Measurements from ENCODE around the gene CATSPER3. TPM values are rescaled to one million over a fixed set of nuclear protein-coding genes. Genes with fewer than 3 reads are reported as not detected.
"Not testable (repeated sequence)": the region's sequence is repeated elsewhere in the genome, so short reads cannot be mapped to it uniquely, and the experiment has no call there.

CATSPER3 gene
- total RNA-seq, 1 donor from 2014 or later: 1.2 TPM

DNA sequence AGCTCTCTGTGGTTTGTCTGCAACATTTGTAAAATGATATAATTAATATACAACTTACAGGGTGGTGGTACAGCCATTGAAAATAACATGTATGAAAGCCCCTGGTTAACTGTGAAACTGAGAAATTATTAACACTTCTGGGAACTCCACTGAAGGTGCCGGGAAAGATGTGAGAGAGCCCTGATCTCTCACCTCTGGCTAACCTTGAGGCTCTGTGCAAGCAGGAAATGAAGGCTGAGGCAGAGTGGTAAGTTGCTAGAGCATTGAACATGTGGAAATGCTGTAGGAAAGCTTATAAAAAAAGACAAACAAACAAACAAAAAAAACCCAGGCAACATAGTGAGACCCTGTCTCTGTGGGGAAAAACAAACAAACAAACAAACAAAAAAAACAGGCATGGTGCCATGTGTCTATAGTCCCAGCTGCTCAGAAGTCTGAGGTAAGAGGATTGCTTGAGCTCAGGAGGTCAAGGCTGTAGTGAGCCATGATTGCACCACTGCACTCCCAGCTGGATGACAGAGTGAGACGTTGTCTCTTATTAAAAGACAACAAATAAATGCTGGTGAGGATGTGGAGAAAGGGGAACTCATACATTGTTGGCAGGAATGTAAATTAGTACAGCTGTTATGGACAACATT lies 7.5 kb downstream of the CATSPER3 start:
- no peak for DNase-seq

DNA sequence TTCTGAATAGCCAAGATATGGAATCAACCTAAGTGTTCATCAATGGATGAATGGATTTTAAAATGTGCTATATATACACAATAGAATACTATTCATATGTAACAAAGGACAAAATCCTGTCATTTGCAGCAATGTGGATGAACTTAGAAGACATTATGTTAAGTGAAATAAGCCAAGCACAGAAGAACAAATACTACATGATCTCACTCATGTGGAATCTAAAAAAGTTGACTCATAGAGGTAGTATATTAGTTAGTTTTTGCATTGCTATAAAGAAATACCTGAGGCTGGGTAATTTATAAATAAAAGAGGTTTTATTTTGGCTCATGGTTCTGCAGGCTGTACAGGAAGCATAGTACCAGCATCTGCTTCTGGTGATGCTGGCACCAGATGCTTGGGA lies 8.1 kb downstream of the CATSPER3 start:
- DNase-seq: no peak

DNA sequence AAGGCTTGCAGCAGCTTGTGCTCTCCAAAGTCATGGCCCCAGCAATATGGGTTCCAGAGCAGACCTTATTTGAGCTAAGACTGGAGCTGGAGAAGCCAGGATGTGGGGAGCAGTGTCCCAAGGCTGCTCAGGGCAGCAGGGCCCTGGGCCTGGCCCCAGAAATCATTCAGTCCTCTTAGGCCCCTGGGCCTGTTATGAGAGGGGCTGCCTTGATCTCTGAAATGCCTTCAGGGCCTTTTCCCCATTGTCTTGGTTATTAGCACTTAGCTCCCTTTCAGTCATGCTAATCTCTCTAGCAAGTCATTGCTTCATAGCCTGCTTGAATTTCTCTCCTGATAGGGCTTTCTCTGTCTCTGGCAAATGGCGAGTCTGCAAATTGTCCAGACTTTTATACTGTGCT lies 9.1 kb downstream of the CATSPER3 start:
- no peak for DNase-seq

DNA sequence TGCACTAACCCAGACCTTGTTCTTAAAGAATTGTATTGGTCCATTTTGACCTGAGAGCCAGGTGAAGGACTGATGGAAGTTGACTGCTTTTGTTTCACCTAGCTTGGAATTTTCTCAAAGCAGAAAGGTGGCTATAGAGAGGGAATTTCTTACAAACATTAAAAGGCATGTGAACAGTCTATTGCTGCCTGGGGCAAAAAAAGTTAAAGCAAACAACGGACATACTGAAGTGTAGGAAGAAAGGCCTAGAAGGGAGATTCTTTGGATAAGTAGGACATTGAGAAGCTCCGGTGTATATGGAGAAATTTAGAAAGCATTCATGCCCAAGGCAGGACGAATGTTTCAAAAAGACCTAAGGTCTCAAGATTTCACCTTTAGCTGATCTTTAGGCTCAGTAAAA lies 11.7 kb downstream of the CATSPER3 start:
- DNase-seq: no peak

DNA sequence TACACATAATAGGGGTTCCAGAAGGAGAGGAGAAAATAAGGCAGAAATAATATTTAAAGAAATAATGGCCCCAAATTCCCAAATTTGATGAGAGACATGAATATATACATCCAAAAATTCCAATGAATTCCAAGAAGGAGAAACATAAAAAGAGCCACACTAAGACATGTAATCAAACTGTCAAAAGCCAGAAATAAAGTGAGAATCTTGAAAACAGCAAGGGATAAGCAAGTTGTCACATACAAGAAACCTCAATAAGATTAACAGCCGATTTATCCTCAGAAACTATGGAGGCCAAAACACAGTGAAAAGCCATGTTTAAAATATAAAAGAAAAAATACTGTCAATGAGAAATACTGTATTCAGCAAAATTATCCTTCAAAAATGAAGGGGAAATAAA lies 14.5 kb downstream of the CATSPER3 start:
- DNase-seq: no peak

DNA sequence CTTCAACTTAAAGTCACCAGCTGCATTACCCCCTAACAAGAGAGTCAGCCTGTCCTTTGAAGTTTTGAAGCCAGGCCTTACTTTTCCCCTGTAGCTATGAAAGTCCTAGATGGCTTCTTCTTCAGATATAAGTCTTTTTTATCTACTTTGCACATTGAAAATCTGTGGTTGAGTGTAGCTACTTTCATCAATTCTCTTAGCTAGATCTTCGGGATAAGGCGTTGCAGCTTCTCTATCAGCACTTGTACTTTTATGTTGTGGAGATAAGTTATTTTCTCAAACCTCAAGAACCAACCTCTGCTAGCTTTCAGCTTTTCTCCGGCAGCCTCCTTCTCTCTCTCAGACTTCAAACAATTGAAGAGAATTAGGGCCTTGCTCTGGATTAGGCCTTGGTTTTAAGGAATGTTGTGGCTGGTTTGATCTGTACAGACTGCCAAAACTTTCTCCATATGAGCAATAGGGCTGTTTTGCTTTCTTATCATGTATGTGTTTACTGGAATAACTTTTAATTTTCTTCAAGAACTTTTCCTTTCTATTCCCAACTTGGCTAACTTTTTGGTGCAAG lies 21.6 kb downstream of the CATSPER3 start:
- no peak for DNase-seq

DNA sequence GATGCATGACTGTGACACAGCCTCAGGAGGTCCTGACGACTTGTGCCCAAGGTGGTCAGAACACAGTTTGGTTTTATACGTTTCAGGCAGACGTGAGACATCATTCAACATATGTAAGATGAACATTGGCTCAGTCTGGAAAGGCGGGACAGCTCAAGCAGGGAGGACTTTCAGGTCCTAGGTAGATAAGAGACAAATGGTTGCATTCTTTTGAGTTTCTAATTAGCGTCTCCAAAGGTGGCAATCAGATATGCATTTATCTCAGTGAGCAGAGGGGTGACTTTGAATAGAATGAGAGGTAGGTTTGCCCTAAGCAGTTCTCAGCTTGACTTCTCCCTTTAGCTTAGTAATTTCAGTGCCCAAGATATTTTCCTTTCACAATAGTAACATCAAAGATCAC lies 22.5 kb downstream of the CATSPER3 start:
- not testable (repeated sequence) for DNase-seq

DNA sequence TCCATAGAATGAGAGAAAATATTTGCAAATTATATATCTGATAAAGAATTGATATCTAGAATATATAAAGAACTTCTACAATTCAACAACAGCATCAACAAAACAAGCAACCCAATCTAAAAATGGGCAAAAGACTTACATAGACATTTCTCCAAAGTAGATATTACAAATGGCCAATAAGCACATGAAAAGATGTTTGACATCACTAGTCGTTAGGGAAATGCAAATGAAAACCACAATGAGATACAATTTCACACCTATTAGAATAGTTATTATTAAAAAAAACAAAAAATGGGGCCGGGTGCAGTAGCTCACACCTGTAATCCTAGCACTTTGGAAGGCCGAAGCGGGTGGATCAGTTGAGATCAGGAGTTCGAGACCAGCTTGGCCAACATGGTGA lies 24.4 kb downstream of the CATSPER3 start:
- DNase-seq: no peak

DNA sequence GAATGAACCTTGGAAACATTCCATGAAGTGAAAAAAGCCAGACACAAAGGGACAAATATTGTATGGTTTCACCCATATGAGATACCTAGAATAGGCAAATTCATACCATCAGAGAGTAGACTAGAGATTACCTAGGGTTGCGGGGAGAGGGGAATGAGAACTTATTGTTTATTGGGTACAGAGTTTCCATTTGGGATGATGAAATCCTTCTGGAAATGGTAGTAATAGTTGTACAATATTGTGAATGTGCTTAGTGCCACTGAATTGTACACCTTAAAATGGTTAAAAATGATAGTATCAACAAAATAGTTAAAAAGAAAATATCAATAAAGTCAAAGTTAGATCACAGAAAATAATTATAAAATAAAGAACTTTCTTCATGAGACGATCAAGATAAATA lies 25.5 kb downstream of the CATSPER3 start:
- DNase-seq: no peak

DNA sequence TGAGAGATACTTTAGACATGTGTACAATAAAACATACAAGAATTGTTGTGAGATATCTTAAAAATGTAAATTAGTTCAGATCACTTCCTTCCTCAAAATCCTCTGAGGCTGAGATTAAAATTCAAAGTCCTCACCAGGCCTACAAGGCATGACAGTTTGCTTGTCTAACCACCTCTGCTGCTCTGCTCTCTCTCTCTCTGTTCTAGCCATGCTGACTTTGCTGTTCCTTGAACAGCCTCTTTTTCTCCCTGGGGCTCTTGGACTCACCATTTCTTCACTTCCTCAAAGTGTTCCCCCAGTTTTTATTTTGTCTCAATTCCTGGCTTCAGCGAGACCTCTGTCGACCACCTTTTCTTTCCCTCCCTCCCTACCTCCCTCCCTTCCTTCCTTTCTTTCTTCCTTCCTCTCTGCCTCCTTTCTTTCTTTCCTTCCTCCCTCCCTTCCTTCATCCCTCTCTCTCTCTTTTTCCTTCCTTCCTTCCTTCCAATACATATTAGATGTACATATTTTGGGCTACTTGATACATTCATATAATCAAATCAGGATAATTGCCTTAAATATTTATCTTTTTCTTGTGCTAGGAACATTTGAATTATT lies 27.0 kb downstream of the CATSPER3 start:
- no peak for DNase-seq

DNA sequence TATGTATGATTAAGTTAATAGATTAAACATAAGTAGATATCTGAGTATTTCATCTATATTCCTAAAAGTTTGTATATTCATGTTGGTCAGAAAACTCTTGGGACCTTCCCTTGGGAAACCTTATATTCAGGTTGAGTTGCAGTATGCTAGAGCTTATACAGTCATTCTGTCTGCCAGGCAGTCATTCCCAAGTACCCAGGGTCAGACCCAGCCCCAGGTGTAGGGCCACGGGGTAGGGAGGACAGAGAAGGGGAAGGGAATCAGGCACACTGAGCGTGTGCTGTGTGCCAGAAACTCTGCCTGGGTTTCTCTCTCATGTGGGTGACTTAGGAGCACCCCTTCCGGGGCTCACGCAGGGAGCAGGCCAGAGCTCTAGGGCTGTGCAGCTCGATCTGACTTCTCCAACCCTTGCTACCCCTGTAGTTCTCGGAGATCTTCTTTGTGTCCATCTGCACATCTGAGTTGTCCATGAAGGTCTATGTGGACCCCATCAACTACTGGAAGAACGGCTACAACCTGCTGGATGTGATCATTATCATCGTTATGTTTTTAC lies 28.2 kb downstream of the CATSPER3 start:
- no peak for DNase-seq

DNA sequence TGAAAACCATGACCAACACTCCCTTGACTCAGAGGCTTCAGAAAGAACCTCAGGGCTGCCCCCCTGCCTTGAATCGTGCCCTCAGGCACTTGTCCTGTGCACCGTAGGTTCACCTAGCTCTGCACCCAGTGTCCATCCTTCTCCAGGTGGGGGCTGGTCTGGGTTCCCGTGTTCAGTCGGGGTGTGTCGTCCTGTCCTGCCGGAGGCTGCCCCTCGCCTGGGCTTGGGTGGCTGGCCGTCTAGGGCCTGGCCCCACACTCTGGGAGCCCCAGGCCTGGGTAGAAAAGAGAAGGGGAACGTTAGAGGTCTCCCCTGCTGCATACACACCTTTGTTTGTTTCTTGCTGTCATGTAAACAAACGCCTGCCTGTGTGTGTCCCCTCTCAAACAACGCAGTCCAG lies 29.3 kb downstream of the CATSPER3 start:
- no peak for DNase-seq

DNA sequence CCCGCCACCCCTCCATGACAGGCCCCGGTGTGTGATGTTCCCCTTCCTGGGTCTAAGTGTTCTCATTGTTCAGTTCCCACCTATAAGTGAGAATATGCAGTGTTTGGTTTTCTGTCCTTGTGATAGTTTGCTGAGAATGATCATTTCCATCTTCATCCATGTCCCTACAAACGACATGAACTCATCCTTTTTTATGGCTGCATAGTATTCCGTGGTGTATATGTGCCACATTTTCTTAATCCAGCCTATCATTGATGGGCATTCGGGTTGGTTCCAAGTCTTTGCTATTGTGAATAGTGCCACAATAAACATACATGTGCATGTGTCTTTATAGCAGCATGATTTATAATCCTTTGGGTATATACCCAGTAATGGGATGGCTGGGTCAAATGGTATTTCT lies 30.4 kb downstream of the CATSPER3 start:
- not testable (repeated sequence) for DNase-seq

DNA sequence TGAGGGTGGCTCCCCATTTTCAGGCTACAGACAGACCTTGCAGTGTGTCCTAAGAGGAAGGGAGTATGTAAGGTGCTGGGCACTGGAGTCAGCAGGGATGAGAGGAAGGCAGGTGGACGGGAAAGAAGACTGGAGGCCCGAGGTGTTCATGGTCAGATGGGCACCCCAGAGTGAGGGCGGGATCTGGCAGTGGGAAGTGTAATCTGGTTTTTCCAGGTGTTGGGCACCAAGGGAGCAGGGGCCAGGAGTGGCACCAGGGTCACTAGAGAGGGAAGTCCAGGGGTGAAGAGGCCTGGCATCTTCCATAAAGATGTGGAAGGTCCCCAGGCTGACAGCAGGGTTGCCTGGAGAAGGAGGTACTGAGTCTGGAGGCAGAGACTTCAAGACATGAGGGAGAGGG lies 36.7 kb downstream of the CATSPER3 start:
- no peak for DNase-seq

DNA sequence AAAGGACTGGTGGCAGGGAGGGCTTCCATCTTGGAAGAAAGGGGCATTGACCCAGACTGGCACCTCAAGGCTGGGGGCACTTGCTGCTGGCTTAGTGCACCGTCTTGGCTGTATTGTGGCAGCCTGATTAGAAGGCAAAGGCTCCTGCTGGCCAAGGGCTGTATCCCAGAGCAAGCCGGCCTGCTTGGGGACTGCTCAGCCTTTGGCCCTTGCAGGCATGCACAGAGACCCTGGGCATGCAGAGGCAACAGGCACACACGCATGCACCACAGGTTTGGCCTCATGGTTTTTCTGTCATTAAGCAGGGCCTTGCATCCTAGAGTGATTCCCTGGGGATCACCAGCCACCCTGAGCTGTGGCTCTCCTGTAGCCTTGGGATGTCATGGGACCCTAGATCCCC lies 37.4 kb downstream of the CATSPER3 start:
- DNase-seq: no peak

DNA sequence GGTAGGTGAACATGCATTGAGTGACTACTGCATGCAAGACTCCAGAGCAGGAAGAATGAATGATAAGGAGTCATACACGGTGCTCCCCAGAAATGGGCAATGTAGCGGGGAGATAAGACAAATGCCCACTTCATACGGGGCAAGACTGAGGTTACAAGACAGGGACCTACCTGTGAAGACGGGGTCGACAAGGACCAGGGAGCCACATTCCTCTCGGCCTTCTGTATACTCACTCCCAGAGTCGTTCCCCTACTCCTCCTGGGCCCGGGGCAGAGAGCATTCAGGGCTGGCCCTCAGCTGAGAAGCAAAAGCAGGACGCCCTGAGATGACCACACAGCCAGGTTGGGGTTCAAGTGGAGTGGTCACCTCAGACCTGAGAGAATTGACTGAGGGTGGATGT lies 39.6 kb downstream of the CATSPER3 start:
- no peak for DNase-seq

DNA sequence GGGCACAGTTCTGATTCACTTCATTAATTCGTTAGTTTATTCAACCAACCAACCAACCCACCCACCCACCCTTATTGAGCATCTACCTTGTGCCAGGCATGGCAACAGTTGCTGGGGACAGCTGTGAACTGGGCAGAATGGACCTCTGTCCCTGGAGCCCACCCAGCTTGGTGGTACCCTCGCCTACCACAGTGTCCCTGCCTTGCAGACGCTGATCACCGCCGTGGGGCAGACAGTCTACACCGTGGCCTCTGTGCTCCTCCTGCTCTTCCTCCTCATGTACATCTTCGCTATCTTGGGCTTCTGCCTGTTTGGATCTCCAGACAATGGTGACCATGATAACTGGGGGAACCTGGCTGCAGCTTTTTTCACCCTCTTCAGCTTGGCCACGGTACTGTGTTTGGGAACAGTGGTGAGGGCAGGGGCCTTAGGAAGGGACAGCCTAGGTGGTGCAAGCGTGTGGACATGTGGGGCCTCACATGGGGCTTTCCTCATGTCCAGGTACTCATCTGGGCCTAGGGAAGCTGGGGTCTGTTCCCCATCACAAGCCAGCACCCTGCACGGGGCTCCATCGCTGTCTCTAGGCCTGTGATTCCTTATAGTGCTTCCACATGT lies 40.1 kb downstream of the CATSPER3 start:
- no peak for DNase-seq

DNA sequence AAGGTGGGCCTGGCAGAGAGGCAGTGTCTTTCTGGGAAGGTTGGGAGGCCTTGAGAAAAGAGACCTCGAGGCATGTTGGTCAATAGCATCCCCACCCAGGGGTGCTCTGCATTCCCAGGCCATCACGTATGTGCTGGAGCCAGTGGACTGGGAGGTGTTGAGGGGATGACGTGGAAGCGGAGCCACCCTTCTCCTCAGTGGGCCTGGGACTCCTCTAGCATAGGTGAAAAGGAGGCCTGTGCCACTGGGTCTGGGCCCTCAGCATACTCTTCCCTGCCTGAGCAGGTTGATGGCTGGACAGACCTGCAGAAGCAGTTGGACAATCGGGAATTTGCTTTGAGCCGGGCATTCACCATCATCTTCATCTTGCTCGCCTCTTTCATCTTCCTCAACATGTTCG lies 40.8 kb downstream of the CATSPER3 start:
- no peak for DNase-seq

DNA sequence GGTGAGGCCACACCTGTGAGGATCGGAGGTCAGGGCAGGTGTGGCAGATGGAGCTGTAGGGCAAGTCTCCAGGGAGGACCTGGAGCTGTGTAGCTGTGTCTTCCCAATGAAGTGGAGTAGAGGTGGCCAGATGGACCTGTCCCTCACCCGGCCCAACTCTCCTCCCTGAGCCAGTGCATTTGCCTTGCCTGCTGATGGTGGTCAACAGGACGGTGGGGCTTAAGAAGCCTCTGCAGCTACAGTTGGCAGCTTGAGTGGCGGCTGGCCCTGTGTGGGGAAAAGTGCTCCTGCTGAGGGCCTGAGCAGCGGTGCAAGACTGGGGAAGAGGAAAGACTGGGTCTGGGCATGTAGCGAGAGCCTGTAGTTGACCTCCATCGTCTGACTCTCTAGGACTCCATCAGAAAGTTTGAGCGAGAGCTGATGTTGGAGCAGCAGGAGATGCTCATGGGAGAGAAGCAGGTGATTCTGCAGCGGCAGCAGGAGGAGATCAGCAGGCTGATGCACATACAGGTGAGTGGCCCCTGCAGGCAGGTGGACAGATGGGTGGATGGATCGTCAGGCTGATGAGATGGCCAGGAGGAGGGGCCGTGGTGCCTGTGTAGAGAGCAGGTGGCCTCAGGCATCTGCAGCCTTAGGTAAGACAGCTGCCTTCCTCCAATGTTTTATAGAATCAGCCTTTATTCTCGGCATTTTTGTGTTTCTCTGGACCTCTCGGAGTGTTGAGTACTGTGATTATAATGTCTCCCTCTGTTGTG lies 41.5 kb downstream of the CATSPER3 start:
- no peak for DNase-seq

DNA sequence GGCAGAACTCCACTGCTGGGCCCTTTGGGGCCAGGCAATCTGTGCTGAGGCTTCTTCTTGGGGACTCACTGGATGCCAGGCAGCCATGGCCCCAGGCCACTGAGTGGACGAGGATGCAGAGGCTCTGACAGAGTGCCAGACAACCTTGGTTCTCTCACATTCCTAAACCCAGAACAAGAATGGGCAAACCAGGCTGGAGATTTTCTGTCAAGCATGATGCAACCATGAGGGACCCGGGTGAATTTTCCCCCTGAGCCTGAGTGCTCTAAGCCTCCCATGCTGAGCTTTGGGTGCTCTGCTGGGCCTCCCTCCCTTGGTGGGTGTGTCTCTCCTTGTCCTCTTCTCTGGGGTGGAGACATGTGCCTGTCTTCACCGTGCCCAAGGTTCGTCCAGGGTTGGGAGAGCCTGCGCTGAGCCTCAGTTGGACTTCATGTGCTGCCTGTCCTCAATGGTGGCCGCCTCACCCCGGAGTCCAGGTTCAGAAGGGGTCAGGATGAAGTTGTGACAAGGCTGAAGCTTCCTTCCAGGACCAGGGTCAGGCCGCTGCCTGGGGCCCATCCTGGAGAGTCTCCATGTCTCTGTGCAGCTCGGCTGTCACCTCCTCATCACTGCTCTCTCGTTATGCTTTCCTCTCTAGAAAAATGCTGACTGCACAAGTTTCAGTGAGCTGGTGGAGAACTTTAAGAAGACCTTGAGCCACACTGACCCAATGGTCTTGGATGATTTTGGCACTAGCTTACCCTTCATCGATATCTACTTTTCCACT lies 42.2 kb downstream of the CATSPER3 start:
- DNase-seq: no peak

DNA sequence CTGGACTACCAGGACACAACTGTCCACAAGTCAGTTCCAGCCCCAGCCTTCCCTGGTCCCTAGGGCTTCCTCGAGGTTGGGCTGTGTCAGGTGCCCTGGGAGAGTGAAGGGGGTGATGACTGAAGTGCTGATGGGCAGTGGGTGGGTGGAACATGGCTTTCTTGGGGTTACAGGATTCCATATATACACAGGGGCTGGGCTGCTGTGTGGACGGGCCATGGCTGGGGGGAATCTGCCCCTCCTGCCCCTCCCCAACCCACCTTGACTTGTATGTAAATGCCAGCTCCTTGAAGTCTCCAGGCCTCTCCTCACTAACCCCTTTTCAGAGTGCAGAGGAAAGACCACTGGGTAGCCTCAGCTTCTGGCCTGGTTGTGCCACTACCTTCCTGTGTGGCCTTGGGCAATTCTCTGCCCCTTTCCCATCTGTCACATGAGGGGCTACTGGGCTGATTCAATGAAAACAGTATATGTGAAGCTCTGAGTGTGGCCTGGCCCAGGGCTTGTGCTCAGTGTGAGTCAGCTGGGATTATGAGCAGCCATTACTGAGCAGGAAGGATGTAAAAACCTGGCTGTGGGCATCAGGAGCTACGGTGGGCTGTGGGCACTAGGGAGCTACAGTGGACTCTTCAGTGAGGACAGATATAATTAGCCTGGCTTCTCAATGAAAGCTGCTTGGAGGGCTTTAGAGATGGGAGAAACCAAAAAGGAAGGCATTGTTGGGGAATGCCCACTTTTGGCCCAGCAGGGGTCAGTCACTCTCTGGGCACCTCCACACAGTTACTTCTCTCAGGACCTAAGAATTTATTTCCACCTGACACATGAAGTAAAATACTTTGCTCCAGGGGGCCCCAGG lies 43.0 kb downstream of the CATSPER3 start:
- DNase-seq: no peak
